GM18505 (cell line): ENCODE results near the gene EIF1B.
"Not testable (repeated sequence)": the region's sequence is repeated elsewhere in the genome, so short reads cannot be mapped to it uniquely, and the experiment has no call there.

Experiments
- ATAC-seq: cut with Tn5 transposase; IDR thresholded peaks from one replicate; pipeline ENCODE4 v1.9.1; 2021; ENCODE audit not compliant: unreplicated experiment
- POLR2A ChIP-seq: IDR thresholded peaks from 4 replicates; pipeline ENCODE4 v1.6.1; 2011; ENCODE audit warnings: borderline replicate concordance; ENCODE audit not compliant: insufficient read depth, insufficient read length; ENCODE audit errors: extremely low read depth

Gene EIF1B

GRCh38 chr3:40309418-40309924 lies at the start of gene EIF1B:
TSS of gene EIF1B (plus strand) at chr3:40309707. CDS start at chr3:40309942, 235 bp downstream.
- peak; percentile 98 for ATAC-seq

GRCh38 chr3:40262331-40262730 lies 47.2 kb upstream of the EIF1B start:
- no peak for TF ChIP-seq POLR2A
- ATAC-seq = no peak

More at GRCh38 chr3:40309418-40309924, at the start of gene EIF1B:
- peak; percentile 96 for TF ChIP-seq POLR2A

GRCh38 chr3:40264451-40264850 lies 45.1 kb upstream of the EIF1B start:
- no peak for ATAC-seq
- TF ChIP-seq POLR2A = no peak

GRCh38 chr3:40265181-40265580 lies 44.3 kb upstream of the EIF1B start:
- TF ChIP-seq POLR2A = no peak
- ATAC-seq = no peak

- ATAC-seq = no peak
- no peak for TF ChIP-seq POLR2A
These were observed 41.4 kb upstream of the EIF1B start for GRCh38 chr3:40267937-40268724.

- TF ChIP-seq POLR2A = no peak
- no peak for ATAC-seq
These were observed 40.5 kb upstream of the EIF1B start for GRCh38 chr3:40268802-40269524.

- TF ChIP-seq POLR2A = no peak
- ATAC-seq = no peak
These were observed 30.7 kb upstream of the EIF1B start for GRCh38 chr3:40278791-40279190.

- no peak for ATAC-seq
- TF ChIP-seq POLR2A = no peak
These were observed 27.5 kb upstream of the EIF1B start for GRCh38 chr3:40281995-40282394.

GRCh38 chr3:40283057-40283456 lies 26.4 kb upstream of the EIF1B start:
- ATAC-seq = not testable (repeated sequence)

- ATAC-seq = no peak
- no peak for TF ChIP-seq POLR2A
These were observed 22.3 kb upstream of the EIF1B start for GRCh38 chr3:40287248-40287647.

GRCh38 chr3:40290396-40290795 lies 19.1 kb upstream of the EIF1B start:
- TF ChIP-seq POLR2A = no peak
- no peak for ATAC-seq

- no peak for ATAC-seq
- no peak for TF ChIP-seq POLR2A
These were observed 18.0 kb upstream of the EIF1B start for GRCh38 chr3:40291471-40291870.

- TF ChIP-seq POLR2A = no peak
- no peak for ATAC-seq
These were observed 16.7 kb upstream of the EIF1B start for GRCh38 chr3:40292637-40293349.

GRCh38 chr3:40294434-40294833 lies 15.1 kb upstream of the EIF1B start:
- ATAC-seq = no peak
- TF ChIP-seq POLR2A = no peak

- no peak for TF ChIP-seq POLR2A
- no peak for ATAC-seq
These were observed 11.4 kb upstream of the EIF1B start for GRCh38 chr3:40298075-40298474.
